GM19324 (cell line): ENCODE results near the gene ROGDI.
"Not testable (repeated sequence)": the region's sequence is repeated elsewhere in the genome, so short reads cannot be mapped to it uniquely, and the experiment has no call there.

ENCODE experiments used
- ATAC-seq: cut with Tn5 transposase; IDR thresholded peaks from one replicate; pipeline ENCODE4 v1.9.1; 2021; ENCODE audit warnings: mild to moderate bottlenecking, moderate library complexity; ENCODE audit not compliant: unreplicated experiment, low FRiP score

The ROGDI gene

DNA sequence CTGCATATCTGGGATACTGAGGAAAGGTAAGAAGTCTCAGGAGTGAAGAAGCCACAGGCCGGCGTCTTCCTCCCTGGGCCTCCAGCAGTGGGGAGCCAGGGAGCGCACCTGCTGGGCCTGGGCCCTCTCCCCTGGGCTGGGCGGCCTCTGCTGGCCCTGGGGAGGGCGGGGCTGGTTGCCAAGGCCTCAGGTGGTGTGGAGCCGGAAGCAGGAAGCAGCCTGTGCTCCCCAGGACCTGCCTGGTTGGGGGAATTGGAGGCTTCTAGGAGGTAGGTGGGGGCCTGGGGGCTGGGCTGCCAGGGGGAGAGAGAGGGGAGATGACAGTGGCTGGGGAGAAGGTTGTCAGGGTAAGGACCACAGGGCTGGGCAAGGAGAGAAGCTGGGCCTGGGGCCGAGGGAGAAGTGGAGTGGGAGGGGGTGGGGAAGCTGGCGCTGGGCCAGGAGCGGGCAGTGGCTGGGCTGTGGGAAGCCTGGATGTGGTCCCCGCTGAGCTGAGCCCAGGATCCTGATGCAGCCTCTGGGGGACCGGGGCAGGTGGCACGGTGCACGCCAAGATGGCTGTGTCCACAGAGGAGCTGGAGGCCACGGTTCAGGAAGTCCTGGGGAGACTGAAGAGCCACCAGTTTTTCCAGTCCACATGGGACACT is 7.1 kb downstream of the ROGDI start, which contains the start of gene SMIM22:
TSS of gene SMIM22 (plus strand) at position 189 of the 647 bp plus-strand sequence. CDS start at position 555, 366 bp downstream.
- no peak for ATAC-seq

DNA sequence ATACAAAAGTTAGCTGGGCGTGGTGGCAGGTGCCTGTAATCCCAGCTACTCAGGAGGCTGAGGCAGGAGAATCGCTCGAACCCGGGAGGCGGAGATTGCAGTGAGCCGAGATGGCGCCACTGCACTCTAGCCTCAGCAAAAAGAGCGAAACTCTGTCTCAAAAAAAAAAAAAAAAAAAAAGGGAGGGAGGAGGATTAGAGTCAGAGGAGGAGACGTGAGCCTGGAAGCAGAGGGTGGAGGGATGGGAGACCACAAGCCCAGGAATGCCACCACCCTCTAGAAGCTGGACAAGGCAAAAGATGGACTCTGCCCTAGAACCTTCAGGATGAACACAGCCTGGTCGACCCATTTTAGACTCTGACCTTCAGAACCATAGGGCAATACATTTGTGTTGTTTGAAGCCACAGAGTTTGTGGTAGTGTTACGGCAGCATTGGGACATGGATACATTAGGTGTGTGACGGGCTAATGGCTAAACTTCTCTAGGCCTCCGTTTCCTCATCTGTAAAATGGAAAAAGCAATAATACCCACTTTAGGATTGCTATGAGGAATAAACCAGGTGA is 9.4 kb downstream of the ROGDI start:
- no peak for ATAC-seq

DNA sequence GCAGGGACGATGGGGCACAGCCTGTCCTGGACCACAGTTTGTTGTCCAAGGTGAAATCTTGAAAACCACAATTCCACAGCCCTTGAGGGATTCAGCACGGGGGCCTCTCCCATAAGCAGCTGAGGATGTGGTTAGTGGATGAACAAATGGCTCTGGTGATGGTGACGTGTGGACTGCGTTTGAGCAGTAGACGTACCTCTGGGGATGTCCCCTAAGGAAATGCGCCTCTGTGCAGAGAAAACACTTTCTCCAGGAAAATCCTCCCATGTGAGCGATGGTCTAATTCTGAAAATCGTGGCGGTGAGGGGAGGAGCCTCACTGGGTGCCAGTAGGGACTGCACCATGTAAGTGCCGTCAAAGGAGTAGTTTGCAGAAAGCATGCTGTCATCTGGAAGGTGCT is 11.6 kb downstream of the ROGDI start:
- ATAC-seq = no peak

DNA sequence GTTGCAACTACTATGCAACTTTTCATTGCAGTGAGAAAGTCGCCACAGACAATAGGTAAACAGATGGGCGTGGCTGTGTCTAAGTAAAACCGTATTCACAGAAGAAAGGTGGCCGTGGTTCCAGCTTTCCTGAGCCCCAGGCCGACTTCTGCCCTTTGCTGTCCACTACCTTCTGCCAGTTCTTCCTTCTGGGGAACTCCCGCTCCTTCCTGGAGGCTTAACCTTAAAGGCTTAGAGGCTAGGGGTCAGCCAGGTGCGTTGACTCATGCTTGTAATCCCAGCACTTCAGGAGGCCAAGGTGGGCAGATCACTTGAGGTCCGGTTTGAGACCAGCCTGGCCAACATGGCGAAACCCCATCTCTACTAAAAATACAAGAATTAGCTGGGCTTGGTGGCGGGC is 12.2 kb downstream of the ROGDI start:
- no peak for ATAC-seq

DNA sequence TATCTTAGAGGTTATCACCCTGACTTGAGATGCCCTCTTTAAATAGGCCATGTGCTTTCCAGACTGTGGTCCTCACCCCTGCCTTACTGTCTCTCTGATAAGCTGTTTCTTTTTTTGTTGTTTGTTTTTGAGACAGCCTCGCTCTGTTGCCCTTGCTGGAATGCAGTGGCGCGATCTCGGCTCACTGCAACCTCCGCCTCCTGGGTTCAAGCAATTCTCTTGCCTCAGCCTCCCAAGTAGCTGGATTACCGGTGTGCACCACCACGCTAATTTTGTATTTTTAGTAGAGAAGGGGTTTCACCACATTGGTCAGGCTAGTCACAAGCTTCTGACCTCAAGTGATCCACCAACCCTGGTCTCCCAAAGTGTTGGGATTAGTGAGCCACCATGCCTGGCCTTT is 13.5 kb downstream of the ROGDI start:
- no peak for ATAC-seq

DNA sequence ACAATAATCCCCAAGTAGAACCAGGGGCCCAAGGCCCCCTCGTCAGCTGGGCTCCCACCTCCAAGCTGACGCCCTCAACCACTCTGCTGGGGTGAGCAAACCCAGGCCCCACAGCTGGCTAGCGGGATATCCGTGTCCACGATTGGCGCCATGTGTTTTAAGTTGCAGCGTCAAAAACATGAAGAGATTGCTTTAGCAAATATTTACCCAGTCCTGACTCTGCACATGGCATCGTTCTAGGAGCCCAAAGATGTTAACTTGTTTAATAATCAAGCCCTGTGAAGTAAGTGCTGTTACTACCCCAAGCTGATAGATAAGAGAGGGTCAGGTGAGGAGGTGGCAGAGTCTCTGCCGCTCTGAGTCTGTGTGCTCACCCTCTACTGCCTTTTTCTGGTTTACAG is 13.9 kb downstream of the ROGDI start:
- no peak for ATAC-seq

DNA sequence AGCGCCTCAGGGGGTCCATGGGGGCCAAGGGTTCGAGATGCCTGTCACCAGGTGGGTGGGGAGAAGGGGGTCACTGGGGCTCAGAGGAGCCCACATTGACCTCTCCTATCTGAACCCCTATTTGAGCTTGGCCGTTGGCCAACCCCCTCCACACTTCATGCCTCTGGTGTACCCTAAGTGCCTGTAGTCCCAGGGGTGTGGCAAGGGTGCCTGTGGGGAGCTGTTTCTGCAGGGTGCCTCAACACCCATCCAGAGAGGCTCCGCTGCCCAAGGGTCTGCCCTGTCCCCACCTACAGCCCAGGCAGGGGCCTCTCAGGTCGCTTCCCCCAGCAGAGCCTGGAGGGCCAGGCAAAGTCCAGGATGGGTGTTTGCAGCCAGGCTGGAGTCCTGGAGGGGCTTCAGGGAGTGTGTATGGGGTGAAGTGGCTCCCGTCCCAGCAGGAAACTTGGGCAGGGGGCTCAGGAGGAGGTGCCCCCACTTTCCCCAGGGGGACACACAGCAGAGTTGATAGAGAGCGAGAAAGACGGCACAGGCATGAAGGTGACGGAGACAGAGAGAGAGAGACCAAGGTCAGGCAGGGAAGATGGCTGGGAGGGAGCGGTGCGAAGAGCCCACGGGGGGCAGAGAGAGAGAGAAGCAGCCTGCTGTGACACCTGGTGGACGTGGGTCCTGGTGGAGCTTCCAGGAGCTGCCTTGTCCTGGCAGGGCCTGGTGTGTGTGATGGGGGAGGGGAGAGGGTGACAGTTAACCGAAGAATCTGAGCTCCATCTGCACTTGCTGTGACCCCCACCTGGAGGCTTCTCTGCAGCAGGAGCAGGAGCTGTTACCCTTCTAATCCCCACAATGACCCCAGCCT is 14.6 kb downstream of the ROGDI start, which contains the start of gene SEPTIN12:
TSS of gene SEPTIN12 (minus strand) at position 719 of the 856 bp plus-strand sequence. CDS start at position 19, 700 bp downstream.
- ATAC-seq = no peak

DNA sequence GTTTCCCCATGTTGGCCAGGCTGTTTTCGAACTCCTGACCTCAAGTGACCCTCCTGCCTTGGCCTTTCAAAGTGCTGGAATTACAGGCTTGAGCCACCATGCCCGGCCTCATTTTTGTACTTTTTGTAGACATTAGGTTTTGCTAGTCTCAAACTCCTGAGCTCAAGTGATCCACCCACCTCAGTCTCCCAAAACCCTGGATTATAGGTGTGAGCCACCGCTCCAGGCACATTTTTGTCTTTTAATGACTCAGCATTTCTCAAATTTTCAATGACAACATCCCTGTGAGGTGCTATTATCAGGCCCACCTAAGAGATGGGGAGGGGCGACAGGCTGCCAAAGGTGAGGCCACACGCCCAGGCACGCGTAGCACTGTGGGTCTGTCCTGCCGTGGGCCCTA is 15.4 kb downstream of the ROGDI start:
- ATAC-seq = no peak

DNA sequence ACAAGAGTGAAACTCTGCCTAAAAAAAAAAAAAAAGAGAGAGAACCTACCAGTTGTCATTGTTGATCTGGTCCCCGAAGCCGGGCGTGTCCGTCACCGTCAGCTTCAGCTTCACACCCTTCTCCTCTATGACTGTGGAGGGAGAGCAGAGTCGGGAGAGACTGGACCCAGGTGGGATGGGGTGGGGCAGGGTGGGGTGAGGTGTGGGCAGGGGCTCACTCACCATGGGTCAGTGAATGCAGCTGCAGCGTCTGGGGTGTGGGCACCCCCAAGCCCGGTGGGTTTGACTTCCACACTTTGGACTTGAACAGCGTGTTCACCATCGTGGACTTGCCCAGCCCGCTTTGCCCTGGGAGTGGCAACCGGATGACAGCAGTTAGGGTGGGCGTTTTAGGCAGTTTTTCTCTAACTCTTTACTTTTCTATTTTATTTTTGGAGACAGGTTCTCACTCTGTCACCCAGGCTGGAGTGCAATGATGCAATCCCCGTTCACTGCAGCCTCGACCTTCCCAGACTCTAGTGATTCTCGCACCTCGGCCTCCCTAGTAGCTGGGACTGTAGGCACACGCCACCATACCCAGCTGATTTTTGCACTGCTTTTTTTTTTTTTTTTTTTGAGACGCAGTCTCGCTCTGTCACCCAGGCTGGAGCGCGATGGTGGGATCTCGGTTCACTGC is 16.5 kb downstream of the ROGDI start:
- no peak for ATAC-seq

DNA sequence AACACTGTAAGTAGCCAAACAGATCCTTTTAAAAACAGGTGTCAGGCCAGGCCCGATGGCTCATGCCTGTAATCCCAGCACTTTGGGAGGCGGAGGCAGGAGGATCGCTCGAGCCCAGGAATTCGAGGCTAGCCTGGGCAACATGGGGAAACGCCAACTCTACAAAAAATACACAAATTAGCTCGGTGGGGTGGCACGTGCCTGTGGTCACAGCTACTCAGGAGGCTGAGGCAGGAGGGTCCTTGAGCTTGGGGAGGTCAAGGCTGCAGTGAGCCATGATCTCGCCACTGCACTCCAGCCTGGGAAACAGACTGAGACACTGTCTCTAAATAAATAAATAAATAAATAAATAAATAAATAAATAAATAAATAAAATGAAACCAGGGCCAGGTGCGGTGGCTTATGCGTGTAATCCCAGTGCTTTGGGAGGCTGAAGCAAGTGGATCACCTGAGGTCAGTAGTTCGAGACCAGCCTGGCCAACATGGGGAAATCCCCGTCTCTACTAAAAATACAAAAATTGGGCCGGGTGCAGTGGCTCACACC is 17.9 kb downstream of the ROGDI start:
- ATAC-seq = not testable (repeated sequence)

DNA sequence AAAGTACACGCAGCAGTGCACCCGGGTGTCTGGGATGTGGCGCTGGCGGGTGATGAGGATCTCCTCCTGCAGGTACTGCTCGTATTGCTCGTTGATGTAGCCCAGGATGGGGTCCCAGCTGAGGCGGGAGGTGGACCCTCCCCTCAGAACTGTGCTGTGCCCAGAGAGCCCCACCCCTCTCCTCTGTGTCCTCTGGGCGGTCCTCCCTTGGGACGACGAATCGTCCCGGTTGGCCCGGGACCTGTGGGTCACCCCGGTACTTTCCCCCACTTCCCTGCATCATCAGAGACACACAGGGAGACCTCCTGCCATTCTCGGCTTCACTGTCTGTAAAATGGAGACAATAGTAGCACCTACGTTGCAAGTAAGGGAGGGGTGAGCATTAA is 18.5 kb downstream of the ROGDI start:
- no peak for ATAC-seq

DNA sequence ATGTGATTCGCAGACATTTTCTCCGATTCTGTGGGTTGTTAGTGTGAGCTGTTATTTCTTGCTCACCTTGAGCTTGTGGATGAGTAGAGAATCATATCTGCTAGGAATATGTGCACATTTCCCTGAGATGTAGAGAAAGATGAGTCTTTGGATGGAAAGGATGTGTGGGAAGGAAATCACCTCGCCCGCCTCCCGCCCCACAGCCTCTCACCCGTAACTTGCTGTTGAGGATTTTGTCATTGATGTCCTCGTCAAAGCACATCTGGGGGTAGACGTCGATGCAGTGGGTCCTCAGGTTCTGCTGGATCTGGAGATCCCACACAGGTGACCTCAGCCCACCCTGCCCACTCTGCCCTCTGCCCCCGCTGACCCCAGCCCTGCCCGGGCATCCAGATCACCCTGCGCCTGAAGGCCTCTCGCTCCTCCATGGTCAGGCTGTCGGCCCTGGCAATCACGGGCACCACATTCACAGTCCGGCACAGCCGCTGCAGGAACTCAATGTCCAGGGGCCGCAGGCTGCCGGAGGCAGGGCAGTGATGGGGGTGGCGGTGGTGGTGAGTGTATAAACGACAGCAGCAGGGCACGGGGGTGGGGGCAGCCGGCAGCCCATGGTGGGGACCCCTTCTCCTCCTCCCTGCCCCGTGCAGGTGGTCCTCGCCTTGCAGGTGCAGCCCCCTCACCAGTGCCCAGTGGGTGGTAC is 19.0 kb downstream of the ROGDI start:
- no peak for ATAC-seq

DNA sequence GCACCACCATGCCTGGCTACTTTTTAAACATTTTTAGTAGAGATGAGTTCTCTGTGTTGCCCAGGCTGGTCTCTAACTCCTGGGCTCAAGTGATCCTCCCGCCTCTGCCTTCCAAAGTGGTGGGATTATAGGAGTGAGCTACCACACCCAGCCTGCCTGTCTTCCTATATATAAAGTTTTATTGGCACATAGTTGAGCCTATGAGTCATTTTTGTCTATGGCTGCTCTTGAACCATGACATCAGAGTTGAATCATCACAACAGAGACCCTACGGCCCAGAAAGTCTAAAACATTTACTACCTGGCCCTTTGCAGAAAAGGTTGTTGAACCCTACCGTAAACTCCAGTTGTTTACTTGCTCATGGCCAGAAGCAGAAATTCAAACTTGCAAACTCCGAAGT is 22.2 kb downstream of the ROGDI start:
- no peak for ATAC-seq

DNA sequence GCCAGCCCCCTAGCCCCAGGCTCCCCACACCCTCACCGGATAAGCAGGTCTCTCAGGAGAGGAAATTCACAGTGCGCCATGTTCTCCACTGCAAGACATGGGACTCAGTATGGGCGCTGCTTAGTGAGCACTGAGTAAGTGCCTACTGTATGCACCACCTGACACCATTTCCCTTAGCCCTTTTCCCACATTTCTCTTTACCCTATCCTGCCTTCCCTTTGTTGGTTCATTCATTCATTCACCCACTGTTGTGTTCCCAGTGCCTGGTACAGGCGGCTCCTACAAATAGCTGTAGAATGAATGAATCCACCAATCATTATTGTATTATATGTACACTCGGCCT is 24.4 kb downstream of the ROGDI start:
- no peak for ATAC-seq

DNA sequence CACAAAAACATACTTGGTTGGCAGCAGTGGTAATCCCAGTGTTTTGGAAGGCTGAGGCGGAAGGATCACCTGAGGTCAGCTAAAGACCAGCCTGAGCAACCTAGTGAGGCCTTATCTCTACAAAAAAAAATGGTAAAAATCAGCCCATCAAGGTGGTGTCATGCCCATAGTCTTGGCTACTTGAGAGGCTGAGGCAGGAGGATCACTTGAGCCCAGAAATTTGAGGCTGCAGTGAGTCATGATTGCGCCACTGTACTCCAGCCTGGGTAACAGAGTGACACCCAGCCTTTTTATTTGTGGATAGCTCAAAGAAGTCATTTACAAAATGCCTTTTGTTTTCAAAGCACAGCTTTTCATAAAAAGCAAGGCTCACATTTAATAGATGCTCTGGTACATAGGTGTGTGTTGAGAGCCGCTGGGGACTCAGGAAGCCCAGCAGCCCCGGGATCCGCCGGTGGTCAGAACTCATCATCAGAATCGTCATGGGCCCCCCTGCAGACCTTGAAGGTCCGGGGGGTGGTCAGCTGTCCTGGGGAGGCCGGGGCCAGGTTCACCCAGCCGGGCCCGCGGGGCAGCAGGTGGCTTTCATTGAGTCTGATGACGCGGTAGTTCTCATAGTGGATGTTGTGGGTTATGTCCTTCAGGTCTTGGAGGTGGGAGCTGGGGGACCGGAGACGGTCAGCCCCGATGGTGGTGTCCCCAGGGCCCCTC is 24.9 kb downstream of the ROGDI start:
- ATAC-seq = no peak

DNA sequence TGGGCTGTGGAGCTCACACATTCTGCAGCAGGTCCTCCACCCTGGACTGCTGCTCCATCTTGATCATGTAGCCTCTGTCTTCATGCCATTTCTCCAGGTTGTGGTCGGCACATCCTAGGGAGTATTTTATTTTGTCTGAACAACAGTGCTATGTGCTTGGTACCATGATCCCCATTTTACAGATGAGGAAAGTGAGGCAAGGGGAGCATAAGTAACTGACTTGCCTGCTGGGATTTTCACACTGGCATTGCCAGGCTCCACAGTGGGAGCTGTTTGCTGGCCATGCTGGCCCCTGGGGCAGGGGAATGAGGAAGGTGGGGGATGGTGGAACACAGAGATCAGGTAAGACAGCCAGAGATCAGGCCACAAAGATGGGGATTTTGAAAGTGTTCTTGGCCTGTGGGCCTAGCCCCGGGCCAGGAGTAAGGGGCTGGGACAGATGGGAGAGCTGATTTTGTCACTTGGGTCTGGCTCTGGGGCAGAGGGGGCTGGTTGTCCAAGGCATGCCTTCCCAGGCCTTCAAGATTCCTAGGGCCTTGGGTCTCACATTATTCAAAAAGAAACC is 26.2 kb downstream of the ROGDI start:
- no peak for ATAC-seq

DNA sequence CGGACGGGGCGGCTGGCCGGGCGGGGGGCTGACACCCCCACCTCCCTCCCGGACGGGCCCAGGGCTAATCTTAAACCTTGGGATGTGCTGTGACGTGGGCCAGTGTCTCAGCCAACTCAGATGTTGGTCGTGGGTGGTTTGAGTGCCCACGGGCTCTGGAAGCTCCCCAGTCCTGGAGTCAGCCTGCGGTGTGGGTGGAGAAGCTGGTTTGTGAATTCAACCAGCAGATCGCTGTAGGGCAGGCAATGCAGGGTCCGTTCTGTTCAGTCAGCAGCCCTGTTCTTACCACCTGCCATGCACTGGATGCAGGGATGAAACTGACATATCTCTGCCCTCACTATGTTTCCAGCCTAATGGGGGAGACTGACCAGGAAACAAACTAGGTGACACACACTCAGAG is 27.4 kb downstream of the ROGDI start:
- no peak for ATAC-seq

DNA sequence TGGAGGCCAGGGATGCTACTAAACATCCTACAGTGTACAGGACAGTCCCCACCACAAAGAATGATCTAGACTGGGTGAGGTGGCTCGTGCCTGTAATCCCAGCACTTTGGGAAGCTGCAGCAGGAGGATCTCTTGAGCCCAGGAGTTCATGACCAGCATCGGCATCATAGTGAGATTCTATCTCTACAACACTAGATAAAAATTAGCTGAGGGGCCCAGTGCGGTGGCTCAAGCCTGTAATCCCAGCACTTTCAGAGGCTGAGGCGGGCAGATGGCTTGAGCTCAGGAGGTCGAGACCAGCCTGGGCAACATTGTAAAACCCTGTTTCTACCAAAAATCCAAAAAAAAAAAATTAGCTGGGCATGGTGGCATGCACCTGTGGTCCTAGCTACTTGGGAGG is 30.1 kb downstream of the ROGDI start:
- ATAC-seq = no peak

DNA sequence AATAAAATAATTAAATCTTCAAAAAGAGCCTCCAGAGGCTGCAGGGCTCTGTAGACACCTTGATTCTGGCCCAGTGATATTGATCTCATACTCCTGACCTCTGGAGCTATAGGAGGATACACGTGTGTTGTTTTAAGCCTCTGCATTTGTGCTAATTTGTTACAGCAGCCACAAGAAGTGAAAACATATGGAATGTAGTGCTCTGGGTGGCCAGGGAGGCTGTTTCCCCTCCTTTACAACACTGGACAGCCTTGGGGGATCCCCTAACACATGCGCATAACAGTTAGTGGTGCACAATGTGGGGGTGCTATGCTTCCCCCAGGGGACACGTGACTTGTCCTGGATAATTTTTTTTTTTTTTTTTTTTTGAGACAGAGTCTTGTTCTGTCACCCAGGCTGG is 30.8 kb downstream of the ROGDI start:
- no peak for ATAC-seq
